DND-41 (cell line): ENCODE measurements around the gene GRIP2.

ENCODE experiments used
- ATAC-seq: fragments of 200-7000 bp; cut with Tn5 transposase; 3 replicates; pipeline ENCODE4 v1.9.1; 2021; ENCODE audit warnings: low read depth; ENCODE audit not compliant: insufficient read depth
- DNase-seq: peaks from one replicate; pipeline ENCODE4 v3.0.0-alpha.2; 2020
- H2AFZ ChIP-seq: 2 replicates; pipeline ENCODE4 v1.6.0; 2012; ENCODE audit warnings: low read depth, low read length
- H3K27ac ChIP-seq: 2 replicates; pipeline ENCODE4 v1.5.1; 2012; ENCODE audit warnings: low read length, inconsistent platforms
- H3K27me3 ChIP-seq: fragments of 200-600 bp; sonication (generic); 2 replicates; pipeline ENCODE4 v1.6.0; 2012; ENCODE audit warnings: low read length, mild to moderate bottlenecking, inconsistent platforms; ENCODE audit not compliant: insufficient read depth, poor library complexity
- H3K36me3 ChIP-seq: 2 replicates; pipeline ENCODE4 v1.5.1; 2012; ENCODE audit warnings: low read length, inconsistent platforms; ENCODE audit not compliant: insufficient read depth
- H3K4me1 ChIP-seq: 2 replicates; pipeline ENCODE4 v1.5.1; 2012; ENCODE audit warnings: mild to moderate bottlenecking, low read length; ENCODE audit not compliant: insufficient read depth
- H3K4me2 ChIP-seq: 2 replicates; pipeline ENCODE4 v1.6.0; 2012; ENCODE audit warnings: mild to moderate bottlenecking, moderate library complexity, low read length, inconsistent platforms; ENCODE audit not compliant: insufficient read depth
- H3K4me3 ChIP-seq, 2 experiments: fragments of 200-600 bp in 1 of 2; shearing (Covaris generic) in 1 of 2; 2 replicates each; pipeline ENCODE4 v1.5.1; 2012 to 2016; ENCODE audit warnings: inconsistent platforms in 2 of 2, low read length in 2 of 2, mild to moderate bottlenecking in 2 of 2, low read depth in 1 of 2, moderate library complexity in 1 of 2
- H3K79me2 ChIP-seq: 2 replicates; pipeline ENCODE4 v1.6.0; 2012; ENCODE audit warnings: low read length, inconsistent platforms; ENCODE audit not compliant: insufficient read depth
- H3K9ac ChIP-seq: 2 replicates; pipeline ENCODE4 v1.6.0; 2012; ENCODE audit warnings: low read depth, mild to moderate bottlenecking, inconsistent platforms, low read length, moderate library complexity
- H3K9me3 ChIP-seq: 2 replicates; pipeline ENCODE4 v1.5.1; 2012; ENCODE audit warnings: low read length, moderate library complexity, mild to moderate bottlenecking, inconsistent platforms; ENCODE audit not compliant: insufficient read depth, severe bottlenecking
- H4K20me1 ChIP-seq: 2 replicates; pipeline ENCODE4 v1.6.0; 2012; ENCODE audit warnings: low read length; ENCODE audit not compliant: insufficient read depth
- CTCF ChIP-seq: IDR thresholded peaks from 2 replicates; pipeline ENCODE4 v1.5.1; 2012; ENCODE audit warnings: borderline replicate concordance, low read length, moderate library complexity, mild to moderate bottlenecking; ENCODE audit not compliant: poor library complexity, severe bottlenecking; ENCODE audit errors: extremely low read depth
- EZH2 ChIP-seq: IDR thresholded peaks from 3 replicates; pipeline ENCODE4 v1.6.1; 2012; ENCODE audit warnings: borderline replicate concordance, low read depth, mild to moderate bottlenecking, moderate library complexity, low read length, inconsistent platforms; ENCODE audit not compliant: severe bottlenecking

GRIP2 gene

DNA sequence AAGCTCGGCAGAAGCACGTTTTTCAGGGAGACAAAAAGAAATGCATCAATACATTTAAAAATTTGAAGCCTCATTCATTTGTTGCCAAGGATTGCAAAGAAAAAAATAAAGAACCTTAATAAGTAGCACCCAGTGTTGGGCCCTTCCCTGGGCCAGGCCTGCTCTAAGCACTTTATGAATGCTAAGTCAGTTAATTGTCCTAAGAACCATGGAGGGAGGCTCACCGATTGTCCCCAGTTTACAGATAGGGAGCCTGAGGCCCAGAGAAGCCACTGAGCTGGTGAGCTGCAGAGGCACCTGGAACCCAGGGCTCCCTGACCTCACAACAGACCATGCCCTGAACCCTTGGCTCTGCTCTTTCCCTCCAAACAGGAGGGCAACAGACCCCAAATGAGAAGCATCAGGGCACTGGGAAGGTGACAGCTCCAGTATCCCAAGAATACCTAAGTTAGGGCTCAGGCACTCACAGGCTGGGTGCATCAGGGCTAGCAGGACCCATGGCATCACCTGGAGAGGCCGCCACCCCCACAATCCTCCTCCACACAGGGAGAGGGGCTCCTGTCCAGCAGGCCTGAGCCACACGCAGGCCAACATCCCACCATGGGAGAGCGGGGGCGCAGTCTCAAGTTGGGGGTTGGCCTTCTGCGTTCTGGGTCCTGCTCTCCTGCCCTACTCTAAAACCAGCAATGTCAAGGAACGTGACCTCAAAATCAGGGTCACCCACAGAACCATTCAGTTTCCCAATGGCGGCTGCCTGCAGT is 3.9 kb downstream of the GRIP2 start:
- Histone ChIP-seq H3K27ac (no peak overlapping the region), H3K9ac (no peak overlapping the region), H3K79me2 (no peaks in the 10 kb centered on the region), H2AFZ (no peak overlapping the region), H3K27me3 (peaks cover 8% of the 10 kb centered on the region), H3K4me3 (no peak overlapping the region), H3K4me1 (no peaks in the 10 kb centered on the region), H3K4me2 (no peak overlapping the region), H4K20me1 (peaks cover 3% of the 10 kb centered on the region; the same call in 1 of the 2 replicates), H3K9me3 (no peaks in the 10 kb centered on the region), H3K36me3 (no peaks in the 10 kb centered on the region)
- DNase-seq = no peak
- TF ChIP-seq CTCF (no peak), EZH2 (no peak)
- no peak for ATAC-seq

DNA sequence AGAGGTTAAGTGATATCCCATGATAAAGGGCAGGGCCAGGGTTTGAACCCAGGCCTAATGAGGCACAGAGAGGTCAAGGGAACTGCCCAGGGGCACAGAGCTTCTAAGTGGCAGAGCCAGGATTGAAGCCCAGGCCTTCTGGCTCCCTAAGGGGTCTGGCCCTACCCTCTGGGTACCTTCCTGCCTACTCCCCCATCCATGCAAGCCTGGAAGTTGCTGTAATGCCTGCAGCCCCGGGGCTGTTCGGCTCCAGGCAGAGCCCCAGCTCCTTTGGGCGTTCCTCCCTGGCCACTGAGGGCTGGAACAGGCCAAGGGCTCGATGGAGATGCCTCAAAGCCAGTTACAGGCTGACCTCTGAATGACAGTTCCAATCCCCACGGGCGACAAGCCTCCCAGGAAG is 4.5 kb downstream of the GRIP2 start:
- H2AFZ ChIP-seq = no peak overlapping the region
- H3K4me2 ChIP-seq = no peak overlapping the region
- H3K4me1 ChIP-seq = no peaks in the 10 kb centered on the region
- H3K27me3 ChIP-seq = peaks cover 9% of the 10 kb centered on the region
- no peak for TF ChIP-seq CTCF
- H4K20me1 ChIP-seq = peaks cover 3% of the 10 kb centered on the region; the same call in 1 of the 2 replicates
- H3K9me3 ChIP-seq = no peaks in the 10 kb centered on the region
- H3K27ac ChIP-seq = no peak overlapping the region
- H3K79me2 ChIP-seq = no peaks in the 10 kb centered on the region
- H3K9ac ChIP-seq = no peak overlapping the region
- no peak for ATAC-seq
- no peak overlapping the region for H3K4me3 ChIP-seq
- H3K36me3 ChIP-seq = no peaks in the 10 kb centered on the region
- no peak for DNase-seq

GRCh38 chr3:14534516-14535191 is 5.5 kb downstream of the GRIP2 start:
- Histone ChIP-seq H3K9ac (no peak overlapping the region), H3K79me2 (no peaks in the 10 kb centered on the region), H2AFZ (no peak overlapping the region), H3K36me3 (no peaks in the 10 kb centered on the region), H3K27me3 (peaks cover 16% of the 10 kb centered on the region), H3K27ac (no peak overlapping the region), H4K20me1 (peaks cover 3% of the 10 kb centered on the region; the same call in 1 of the 2 replicates), H3K9me3 (no peaks in the 10 kb centered on the region), H3K4me3 (no peak overlapping the region), H3K4me1 (no peaks in the 10 kb centered on the region), H3K4me2 (no peak overlapping the region)
- ATAC-seq (no peak), DNase-seq (no peak)
- TF ChIP-seq EZH2 (no peak), CTCF (no peak)
